PC-9 (cell line): ENCODE results near the gene FOXP1. TPM values are rescaled to one million over a fixed set of nuclear protein-coding genes. Genes with fewer than 3 reads are reported as not detected.

Experiments used
- BruUV-seq: library from RNA; stranded (reverse); fragments of 400-500 nt; replicated peaks from 2 replicates; lab custom pipeline; 2021; lab: Mats Ljungman, UMichigan
- CTCF ChIA-PET: fragments of 300-600 bp; sonication (Branson Sonifier 250); formaldehyde crosslinking; loops from one replicate; lab custom pipeline; 2022; ENCODE audit warnings: antibody characterized with exemption; lab: Charles Lee
- POLR2A ChIA-PET: fragments of 300-600 bp; sonication (Branson Sonifier 250); formaldehyde crosslinking; loops from one replicate; lab custom pipeline; 2022; ENCODE audit warnings: antibody characterized with exemption; ENCODE audit not compliant: unreplicated experiment; lab: Charles Lee
- DNase-seq, 2 experiments: peaks; one replicate each; pipeline versions ENCODE4 v3.0.0 to v3.0.0-alpha.2; 2015 to 2022; ENCODE audit warnings: mixed read lengths in 1 of 2
- H2AFZ ChIP-seq: fragments of 200-600 bp; sonication (generic); 2 replicates; pipeline ENCODE4 v1.8.1; 2017; ENCODE audit warnings: antibody characterized with exemption
- H3F3A ChIP-seq: fragments of 200-600 bp; sonication (generic); 2 replicates; pipeline ENCODE4 v1.8.1; 2017; ENCODE audit warnings: antibody characterized with exemption, mild to moderate bottlenecking, low read depth; ENCODE audit not compliant: insufficient read depth
- H3K27ac ChIP-seq: fragments of 200-600 bp; sonication (generic); 2 replicates; pipeline ENCODE4 v1.6.1; 2016; ENCODE audit warnings: mixed run types
- H3K27me3 ChIP-seq: fragments of 200-600 bp; sonication (generic); 2 replicates; pipeline ENCODE4 v1.6.1; 2016; ENCODE audit warnings: low read depth, mixed run types; ENCODE audit not compliant: insufficient read depth
- H3K36me3 ChIP-seq: fragments of 200-600 bp; sonication (generic); 2 replicates; pipeline ENCODE4 v1.6.1; 2016; ENCODE audit warnings: low read depth, mixed run types
- H3K4me1 ChIP-seq: fragments of 200-600 bp; sonication (generic); replicated peaks from 2 replicates; pipeline ENCODE4 v1.6.1; 2016; ENCODE audit warnings: mixed run types; ENCODE audit not compliant: insufficient read depth
- H3K4me2 ChIP-seq: fragments of 200-600 bp; sonication (generic); 2 replicates; pipeline ENCODE4 v1.6.1; 2017; ENCODE audit warnings: mixed run types
- H3K4me3 ChIP-seq: fragments of 200-600 bp; sonication (generic); 2 replicates; pipeline ENCODE4 v1.6.1; 2016; ENCODE audit warnings: mixed run types
- H3K79me2 ChIP-seq: fragments of 200-600 bp; sonication (generic); 2 replicates; pipeline ENCODE4 v1.6.1; 2017; ENCODE audit warnings: low read depth, mixed run types
- H3K9me2 ChIP-seq: fragments of 200-600 bp; sonication (generic); 2 replicates; pipeline ENCODE4 v1.8.1; 2017; ENCODE audit warnings: mild to moderate bottlenecking; ENCODE audit not compliant: insufficient read depth
- H3K9me3 ChIP-seq: fragments of 200-600 bp; sonication (generic); 2 replicates; pipeline ENCODE4 v1.8.1; 2016; ENCODE audit warnings: low read depth; ENCODE audit not compliant: insufficient read depth
- H4K20me1 ChIP-seq: fragments of 200-600 bp; sonication (generic); 2 replicates; pipeline ENCODE4 v1.8.1; 2017; ENCODE audit not compliant: insufficient read depth
- CTCF ChIP-seq: fragments of 200-600 bp; sonication (generic); conservative IDR thresholded peaks from 2 replicates; pipeline ENCODE4 v1.6.1; 2017; ENCODE audit warnings: mixed run types, antibody characterized with exemption, mild to moderate bottlenecking, moderate library complexity
- EZH2 ChIP-seq: fragments of 200-600 bp; sonication (generic); IDR thresholded peaks from 2 replicates; pipeline ENCODE4 v1.8.0; 2017; ENCODE audit warnings: antibody characterized with exemption, low read depth
- intact Hi-C: fragments of 100-400 bp; cut with micrococcal nuclease; formaldehyde crosslinking; loops from one replicate; pipeline ENCODE4 v1.10.0; 2022; ENCODE audit not compliant: unreplicated experiment
- total RNA-seq: library from RNA; stranded (reverse); gene quantifications from 2 replicates; pipeline ENCODE4 v1.2.3, GENCODE V29; 2021

Gene FOXP1
- total RNA-seq, 1 experiment from 2014 or later, result 33.3 TPM

- no peaks in the 10 kb centered on the region for H3K4me1 ChIP-seq
- intact Hi-C loops, result no loop called here
- no peaks in the 10 kb centered on the region for H3K79me2 ChIP-seq
- no peaks in the 10 kb centered on the region for H3K36me3 ChIP-seq
- BruUV-seq, result no TSS peak
- no peaks in the 10 kb centered on the region for H4K20me1 ChIP-seq
- no peaks in the 10 kb centered on the region for H3K9me2 ChIP-seq
- POLR2A ChIA-PET, result no interaction called here
- no peaks in the 10 kb centered on the region for H3K9me3 ChIP-seq
- no peak overlapping the region for H2AFZ ChIP-seq
- H3K4me2 ChIP-seq, result no peak overlapping the region
- H3K27ac ChIP-seq, result no peak overlapping the region
- H3K27me3 ChIP-seq, result no peaks in the 10 kb centered on the region
- TF ChIP-seq CTCF (no peak), EZH2 (no peak)
- H3K4me3 ChIP-seq, result no peak overlapping the region
- no peak for DNase-seq
- H3F3A ChIP-seq, result no peaks in the 10 kb centered on the region
- CTCF ChIA-PET, result interaction anchor here (0.6 kb wide), 1 partner anchor 55 kb away, joined by 8 read pairs; no protein-coding TSS in a partner anchor
Observed at GRCh38 chr3:71046791-71047190, 536.7 kb downstream of the FOXP1 start.

- Histone ChIP-seq H3K36me3 (no peaks in the 10 kb centered on the region), H3K4me1 (no peaks in the 10 kb centered on the region), H3K4me2 (no peak overlapping the region), H3K27ac (no peak overlapping the region), H4K20me1 (no peaks in the 10 kb centered on the region), H3K9me2 (no peaks in the 10 kb centered on the region), H3K9me3 (no peaks in the 10 kb centered on the region), H3F3A (no peaks in the 10 kb centered on the region), H2AFZ (no peak overlapping the region), H3K27me3 (no peaks in the 10 kb centered on the region), H3K79me2 (no peaks in the 10 kb centered on the region), H3K4me3 (no peak overlapping the region)
- DNase-seq, result no peak
- no peak for TF ChIP-seq CTCF
- TF ChIP-seq EZH2, result no peak
- BruUV-seq, result no TSS peak
- ChIA-PET POLR2A (no interaction called here), CTCF (no interaction called here)
- intact Hi-C loops, result no loop called here
Observed at GRCh38 chr3:71045917-71046282, 537.6 kb downstream of the FOXP1 start.

- BruUV-seq, result no TSS peak
- Histone ChIP-seq H3K79me2 (no peaks in the 10 kb centered on the region), H3K27me3 (no peaks in the 10 kb centered on the region), H2AFZ (no peak overlapping the region), H3K9me3 (no peaks in the 10 kb centered on the region), H4K20me1 (no peaks in the 10 kb centered on the region), H3K27ac (no peak overlapping the region), H3K9me2 (no peaks in the 10 kb centered on the region), H3K4me2 (no peak overlapping the region), H3K36me3 (no peaks in the 10 kb centered on the region), H3K4me1 (no peaks in the 10 kb centered on the region), H3K4me3 (no peak overlapping the region), H3F3A (no peaks in the 10 kb centered on the region)
- intact Hi-C loops, result no loop called here
- POLR2A ChIA-PET, result interaction anchor here (0.5 kb wide), 1 partner anchor 149 kb away, joined by 6 read pairs; no protein-coding TSS in a partner anchor
- no peak for DNase-seq
- TF ChIP-seq CTCF, result no peak
- CTCF ChIA-PET, result interaction anchor here (0.6 kb wide), 1 partner anchor 924 kb away, joined by 4 read pairs; no protein-coding TSS in a partner anchor
Observed at GRCh38 chr3:71045212-71045916, 538.2 kb downstream of the FOXP1 start.
